Measurements from ENCODE around the gene RAB21.

The RAB21 gene

GRCh38 chr12:71721783-71722505 is 32.7 kb upstream of the RAB21 start:
- TF ChIP-seq ZFX (IDR thresholded peaks at IDR 0.05; ENCODE audit: borderline replicate concordance) (no peak), CTCF (IDR thresholded peaks at IDR 0.05) (no peak)
- no peak overlapping the region for H3K27ac ChIP-seq

- TF ChIP-seq ZFX (IDR thresholded peaks at IDR 0.05; ENCODE audit: borderline replicate concordance) (no peak), CTCF (IDR thresholded peaks at IDR 0.05) (no peak)
- H3K27ac ChIP-seq = no peak overlapping the region
Measured at GRCh38 chr12:71725011-71725410, 29.7 kb upstream of the RAB21 start.

GRCh38 chr12:71726548-71726947 is 28.1 kb upstream of the RAB21 start:
- TF ChIP-seq ZFX (IDR thresholded peaks at IDR 0.05; ENCODE audit: borderline replicate concordance) (no peak), CTCF (IDR thresholded peaks at IDR 0.05) (no peak)
- H3K27ac ChIP-seq = no peak overlapping the region

- H3K27ac ChIP-seq = no peak overlapping the region
- TF ChIP-seq CTCF (IDR thresholded peaks at IDR 0.05) = no peak
- no peak for TF ChIP-seq ZFX (IDR thresholded peaks at IDR 0.05; ENCODE audit: borderline replicate concordance)
Measured at GRCh38 chr12:71727958-71728357, 26.7 kb upstream of the RAB21 start.

- no peak overlapping the region for H3K27ac ChIP-seq
- no peak for TF ChIP-seq CTCF (IDR thresholded peaks at IDR 0.05)
- no peak for TF ChIP-seq ZFX (IDR thresholded peaks at IDR 0.05; ENCODE audit: borderline replicate concordance)
Measured at GRCh38 chr12:71730936-71731335, 23.7 kb upstream of the RAB21 start.

GRCh38 chr12:71731439-71732356 is 23.0 kb upstream of the RAB21 start:
- no peak overlapping the region for H3K27ac ChIP-seq

More at GRCh38 chr12:71731439-71732356, 23.0 kb upstream of the RAB21 start:
- no peak for TF ChIP-seq CTCF (IDR thresholded peaks at IDR 0.05)
- no peak for TF ChIP-seq ZFX (IDR thresholded peaks at IDR 0.05; ENCODE audit: borderline replicate concordance)

Measured in 22Rv1 (cell line).